SKM-1 treated with dmso at 0.1 percent for 144 hours (cell line): ENCODE results near the gene KCTD16.

Experiments used
- DNase-seq: peaks from one replicate; lab custom pipeline; 2025; ENCODE audit not compliant: unreplicated experiment; lab: John Stamatoyannopoulos, UW

Gene KCTD16

DNA sequence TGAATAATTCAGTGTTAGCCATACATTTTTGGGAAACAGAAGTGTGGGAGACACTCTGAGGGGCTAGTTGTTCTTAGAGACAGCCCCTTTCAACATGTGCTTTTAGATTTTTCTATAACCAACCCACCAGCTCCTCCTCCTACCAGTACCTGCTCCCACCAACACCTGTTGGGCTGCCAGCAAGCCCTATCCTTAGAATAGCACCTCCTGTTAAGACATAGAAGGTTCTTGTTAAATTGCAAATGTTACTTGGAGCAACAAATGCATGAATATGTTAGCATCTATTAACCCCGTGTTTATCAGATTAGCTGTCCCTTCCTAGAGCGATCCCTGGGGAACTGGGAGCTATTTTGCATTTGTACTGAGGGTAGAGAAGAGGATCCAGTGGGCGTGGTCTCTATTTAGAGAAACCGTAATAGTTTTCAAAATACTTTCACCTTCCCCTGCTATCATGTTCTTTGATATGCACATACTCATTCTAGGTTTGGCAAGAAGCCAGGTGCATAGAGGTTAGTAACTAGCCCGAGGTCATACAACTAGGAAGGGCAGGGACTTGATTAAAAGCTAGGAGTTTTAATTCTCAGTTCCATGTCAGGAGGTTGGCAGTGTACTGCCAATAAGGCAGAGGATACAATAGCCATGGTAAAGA lies 334.4 kb downstream of the KCTD16 start:
- DNase-seq, result no peak

DNA sequence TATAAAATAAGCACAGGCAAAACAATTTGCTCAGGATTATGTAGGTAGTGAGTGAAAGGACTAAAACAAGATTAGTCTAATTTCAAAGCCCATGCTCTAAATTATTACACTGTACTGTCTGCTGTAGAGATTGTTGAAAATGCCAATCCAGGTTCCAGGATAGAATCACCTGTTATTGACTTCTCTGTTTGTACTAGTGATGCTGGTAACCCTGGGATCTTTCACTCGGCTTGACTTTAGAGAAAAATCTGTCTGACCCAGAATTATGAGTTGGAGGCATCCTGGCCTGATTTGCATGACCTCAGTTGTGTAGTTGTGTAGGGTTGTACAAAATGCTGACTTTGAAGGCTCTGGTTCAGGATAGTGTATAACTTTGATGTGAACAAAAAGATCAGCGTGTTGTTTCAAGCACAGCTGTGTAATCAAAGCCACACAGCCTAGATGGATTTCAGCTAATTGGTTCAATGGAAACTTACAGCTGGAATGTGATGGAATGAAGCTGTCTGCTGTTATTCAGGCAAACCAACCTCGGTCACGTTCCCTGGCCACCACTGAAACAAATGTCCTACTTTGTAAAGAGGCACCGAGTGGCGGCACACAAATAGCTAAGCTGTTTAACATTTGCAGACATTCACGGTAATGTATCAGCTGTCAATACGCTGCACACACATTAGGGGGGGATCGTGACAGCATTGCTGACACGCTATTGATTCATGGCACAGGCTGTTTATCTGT lies 340.3 kb downstream of the KCTD16 start:
- DNase-seq, result no peak

DNA sequence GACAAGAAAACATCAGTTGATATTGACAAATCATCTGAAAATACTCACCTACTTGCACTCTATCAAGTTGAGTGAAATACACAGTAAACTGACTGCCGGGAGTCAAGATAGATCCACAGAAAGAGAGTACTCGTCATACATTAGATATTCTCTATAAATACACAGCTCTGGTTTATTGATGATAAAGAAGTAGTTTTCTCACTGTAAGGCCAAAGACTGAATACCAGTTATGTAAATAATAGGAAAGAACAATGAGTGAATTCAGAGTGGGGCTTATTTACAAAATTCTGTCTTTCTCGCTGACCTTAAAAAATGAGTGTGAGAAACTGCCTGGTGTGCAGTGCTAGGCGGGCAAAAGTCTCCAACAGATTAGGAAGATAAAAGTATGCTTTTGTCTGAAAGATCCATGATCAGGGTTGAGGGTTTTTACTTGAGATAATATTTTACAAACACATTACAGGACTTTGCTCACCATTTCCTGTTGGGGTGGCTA lies 341.0 kb downstream of the KCTD16 start:
- no peak for DNase-seq

DNA sequence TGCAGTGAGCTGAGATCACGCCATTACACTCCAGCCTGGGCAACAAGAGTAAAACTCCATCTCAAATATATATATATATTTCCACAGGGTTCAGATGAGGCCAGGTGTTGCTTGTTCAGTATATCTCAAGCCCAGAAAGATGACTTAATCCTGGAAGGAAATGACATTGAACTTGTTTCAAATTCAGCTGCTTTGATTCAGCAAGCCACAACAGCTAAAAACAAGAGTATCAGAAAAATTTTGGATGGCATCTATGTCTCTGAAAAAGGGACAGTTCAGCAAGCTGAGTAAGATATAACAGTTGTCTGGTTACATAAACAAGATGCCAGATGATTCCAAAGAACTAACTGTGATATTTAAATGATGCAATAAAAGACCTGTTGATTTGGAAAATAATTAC lies 352.0 kb downstream of the KCTD16 start:
- no peak for DNase-seq

DNA sequence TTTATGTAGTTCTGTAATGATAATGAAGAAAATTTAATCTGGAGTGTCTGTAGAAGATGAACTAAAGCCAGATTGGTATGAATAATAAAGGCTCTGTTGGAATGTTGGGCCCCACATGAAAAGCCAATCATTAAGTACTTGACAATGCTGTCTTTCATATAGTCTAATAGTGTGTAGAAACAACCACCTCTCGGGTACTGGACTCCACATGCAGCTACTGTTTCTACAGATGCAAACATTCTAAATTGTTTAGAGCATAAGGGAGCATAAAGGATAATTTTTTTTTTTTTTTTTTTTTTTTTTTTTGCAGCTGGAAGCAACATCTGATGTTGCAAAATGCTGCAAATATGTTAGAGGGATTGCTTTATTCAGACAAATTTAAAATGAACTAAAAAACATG lies 354.3 kb downstream of the KCTD16 start:
- DNase-seq, result no peak

DNA sequence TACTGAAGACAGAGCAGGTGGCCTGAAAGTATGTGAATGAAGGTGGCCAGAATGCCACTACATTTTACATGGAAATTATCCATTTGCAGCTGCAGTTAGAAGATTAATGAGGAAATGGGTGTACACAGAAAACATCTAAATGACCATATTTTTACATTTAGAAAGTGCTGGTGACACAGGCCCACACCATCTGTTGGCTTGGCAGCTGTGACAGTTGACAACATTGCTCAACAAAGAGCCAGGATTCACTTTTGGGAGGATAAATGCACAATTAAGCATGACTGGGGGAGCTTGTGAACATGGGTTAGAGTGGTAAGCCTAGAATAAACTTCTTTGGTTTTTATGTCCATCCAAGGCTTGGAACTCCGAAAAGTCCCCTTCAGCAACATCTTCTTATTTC lies 360.5 kb downstream of the KCTD16 start:
- no peak for DNase-seq
